ENCODE data around the gene MTHFD2L.

DNA sequence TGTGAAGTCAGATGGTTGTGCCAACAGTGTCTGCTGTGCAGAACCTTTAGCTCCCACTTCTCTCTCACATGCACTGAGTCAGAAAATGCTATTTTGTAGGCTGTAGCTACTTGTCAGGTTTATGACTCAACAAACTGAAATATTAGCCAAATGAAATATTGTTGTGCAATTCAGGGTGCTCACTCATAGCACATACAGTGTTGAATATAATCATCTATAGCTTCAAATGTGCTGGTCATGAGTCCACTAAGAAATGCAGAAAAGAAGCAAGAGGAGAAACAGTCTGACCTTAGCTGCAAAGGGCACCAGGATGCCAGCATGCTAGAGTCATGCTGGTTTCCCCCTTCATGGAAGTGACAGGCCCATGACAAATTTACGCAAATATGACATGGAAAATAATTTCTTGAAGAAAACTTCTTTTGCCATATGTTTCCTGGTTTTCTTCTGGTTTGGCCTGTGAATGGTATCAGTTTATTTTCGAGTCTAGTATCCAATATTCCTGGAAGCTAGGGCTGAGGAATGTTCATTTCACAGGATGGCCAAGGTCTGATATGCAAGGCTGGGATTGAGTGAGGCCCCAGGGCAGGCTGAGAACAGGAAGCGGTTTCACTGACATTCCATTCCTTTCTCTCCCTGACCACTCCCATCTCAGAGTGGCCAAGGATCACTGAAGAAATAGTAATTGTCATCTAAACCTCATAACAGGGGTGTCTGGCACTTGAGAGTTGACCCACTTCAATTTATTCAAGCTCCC lies 48.6 kb upstream of the MTHFD2L start:
- no peak for TF ChIP-seq MYB (IDR thresholded peaks at IDR 0.05; ENCODE audit: borderline replicate concordance, low read depth, low read length)
- no peak for TF ChIP-seq SP1 (IDR thresholded peaks at IDR 0.05; ENCODE audit: low read depth, low read length)
- no peak for TF ChIP-seq GABPA (IDR thresholded peaks at IDR 0.05; ENCODE audit: low read depth)
- no peak for TF ChIP-seq EZH2 (IDR thresholded peaks at IDR 0.05; ENCODE audit: borderline replicate concordance, control insufficient read depth, low read depth, low read length)
- no peak for TF ChIP-seq FOS (IDR thresholded peaks at IDR 0.05; ENCODE audit: borderline replicate concordance, extremely low read depth, insufficient read length)
- TF ChIP-seq, protein P1, sequence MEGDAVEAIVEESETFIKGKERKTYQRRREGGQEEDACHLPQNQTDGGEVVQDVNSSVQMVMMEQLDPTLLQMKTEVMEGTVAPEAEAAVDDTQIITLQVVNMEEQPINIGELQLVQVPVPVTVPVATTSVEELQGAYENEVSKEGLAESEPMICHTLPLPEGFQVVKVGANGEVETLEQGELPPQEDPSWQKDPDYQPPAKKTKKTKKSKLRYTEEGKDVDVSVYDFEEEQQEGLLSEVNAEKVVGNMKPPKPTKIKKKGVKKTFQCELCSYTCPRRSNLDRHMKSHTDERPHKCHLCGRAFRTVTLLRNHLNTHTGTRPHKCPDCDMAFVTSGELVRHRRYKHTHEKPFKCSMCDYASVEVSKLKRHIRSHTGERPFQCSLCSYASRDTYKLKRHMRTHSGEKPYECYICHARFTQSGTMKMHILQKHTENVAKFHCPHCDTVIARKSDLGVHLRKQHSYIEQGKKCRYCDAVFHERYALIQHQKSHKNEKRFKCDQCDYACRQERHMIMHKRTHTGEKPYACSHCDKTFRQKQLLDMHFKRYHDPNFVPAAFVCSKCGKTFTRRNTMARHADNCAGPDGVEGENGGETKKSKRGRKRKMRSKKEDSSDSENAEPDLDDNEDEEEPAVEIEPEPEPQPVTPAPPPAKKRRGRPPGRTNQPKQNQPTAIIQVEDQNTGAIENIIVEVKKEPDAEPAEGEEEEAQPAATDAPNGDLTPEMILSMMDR (IDR thresholded peaks at IDR 0.05 in 2 of 3, conservative IDR thresholded peaks at IDR 0.05 in 1 of 3; ENCODE audit: control insufficient read depth in 2 of 3, extremely low read depth in 1 of 3, insufficient read depth in 1 of 3, low read depth in 3 of 3, low read length in 3 of 3) = no peak
- TF ChIP-seq, protein P2, sequence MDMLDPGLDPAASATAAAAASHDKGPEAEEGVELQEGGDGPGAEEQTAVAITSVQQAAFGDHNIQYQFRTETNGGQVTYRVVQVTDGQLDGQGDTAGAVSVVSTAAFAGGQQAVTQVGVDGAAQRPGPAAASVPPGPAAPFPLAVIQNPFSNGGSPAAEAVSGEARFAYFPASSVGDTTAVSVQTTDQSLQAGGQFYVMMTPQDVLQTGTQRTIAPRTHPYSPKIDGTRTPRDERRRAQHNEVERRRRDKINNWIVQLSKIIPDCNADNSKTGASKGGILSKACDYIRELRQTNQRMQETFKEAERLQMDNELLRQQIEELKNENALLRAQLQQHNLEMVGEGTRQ (IDR thresholded peaks at IDR 0.05; ENCODE audit: borderline replicate concordance, low read depth, low read length) = no peak
- TF ChIP-seq, protein P3, sequence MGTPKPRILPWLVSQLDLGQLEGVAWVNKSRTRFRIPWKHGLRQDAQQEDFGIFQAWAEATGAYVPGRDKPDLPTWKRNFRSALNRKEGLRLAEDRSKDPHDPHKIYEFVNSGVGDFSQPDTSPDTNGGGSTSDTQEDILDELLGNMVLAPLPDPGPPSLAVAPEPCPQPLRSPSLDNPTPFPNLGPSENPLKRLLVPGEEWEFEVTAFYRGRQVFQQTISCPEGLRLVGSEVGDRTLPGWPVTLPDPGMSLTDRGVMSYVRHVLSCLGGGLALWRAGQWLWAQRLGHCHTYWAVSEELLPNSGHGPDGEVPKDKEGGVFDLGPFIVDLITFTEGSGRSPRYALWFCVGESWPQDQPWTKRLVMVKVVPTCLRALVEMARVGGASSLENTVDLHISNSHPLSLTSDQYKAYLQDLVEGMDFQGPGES (IDR thresholded peaks at IDR 0.05) = no peak
- no peak for TF ChIP-seq SPI1 (IDR thresholded peaks at IDR 0.05; ENCODE audit: borderline replicate concordance, insufficient read depth, low read depth, low read length)
- TF ChIP-seq ETV6 (conservative IDR thresholded peaks at IDR 0.05 in 1 of 2, IDR thresholded peaks at IDR 0.05 in 1 of 2; ENCODE audit: borderline replicate concordance in 1 of 2, low read depth in 1 of 2) = no peak
- no peak for TF ChIP-seq POLR2AphosphoS5 (IDR thresholded peaks at IDR 0.05; ENCODE audit: low read length)
- TF ChIP-seq, protein P4, sequence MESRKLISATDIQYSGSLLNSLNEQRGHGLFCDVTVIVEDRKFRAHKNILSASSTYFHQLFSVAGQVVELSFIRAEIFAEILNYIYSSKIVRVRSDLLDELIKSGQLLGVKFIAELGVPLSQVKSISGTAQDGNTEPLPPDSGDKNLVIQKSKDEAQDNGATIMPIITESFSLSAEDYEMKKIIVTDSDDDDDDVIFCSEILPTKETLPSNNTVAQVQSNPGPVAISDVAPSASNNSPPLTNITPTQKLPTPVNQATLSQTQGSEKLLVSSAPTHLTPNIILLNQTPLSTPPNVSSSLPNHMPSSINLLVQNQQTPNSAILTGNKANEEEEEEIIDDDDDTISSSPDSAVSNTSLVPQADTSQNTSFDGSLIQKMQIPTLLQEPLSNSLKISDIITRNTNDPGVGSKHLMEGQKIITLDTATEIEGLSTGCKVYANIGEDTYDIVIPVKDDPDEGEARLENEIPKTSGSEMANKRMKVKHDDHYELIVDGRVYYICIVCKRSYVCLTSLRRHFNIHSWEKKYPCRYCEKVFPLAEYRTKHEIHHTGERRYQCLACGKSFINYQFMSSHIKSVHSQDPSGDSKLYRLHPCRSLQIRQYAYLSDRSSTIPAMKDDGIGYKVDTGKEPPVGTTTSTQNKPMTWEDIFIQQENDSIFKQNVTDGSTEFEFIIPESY (IDR thresholded peaks at IDR 0.05) = no peak
